PFSK-1 (cell line): ENCODE measurements around the gene XPO1. TPM values are rescaled to one million over a fixed set of nuclear protein-coding genes. Genes with fewer than 3 reads are reported as not detected.

ENCODE experiments used
- FOXP2 ChIP-seq: optimal IDR thresholded peaks from 2 replicates; pipeline ENCODE3; 2011; ENCODE audit warnings: borderline replicate concordance, control low read depth, inconsistent platforms; ENCODE audit not compliant: insufficient read depth; ENCODE audit errors: extremely low read length, extremely low read depth
- POLR2AphosphoS5 ChIP-seq: IDR thresholded peaks from 2 replicates; pipeline ENCODE4 v1.6.1; 2012; ENCODE audit warnings: low read depth, mild to moderate bottlenecking, control low read depth, low read length, moderate library complexity
- REST ChIP-seq, 2 experiments: IDR thresholded peaks; 2 replicates each; pipeline versions ENCODE4 v1.6.1 to v1.8.0; 2011 to 2012; ENCODE audit warnings: low read depth in 2 of 2, low read length in 2 of 2, control low read depth in 1 of 2, inconsistent platforms in 1 of 2, mild to moderate bottlenecking in 1 of 2, moderate library complexity in 1 of 2; ENCODE audit not compliant: insufficient read depth in 1 of 2
- SIN3A ChIP-seq: IDR thresholded peaks from 2 replicates; pipeline ENCODE4 v1.6.1; 2012; ENCODE audit warnings: mild to moderate bottlenecking, low read length, moderate library complexity, borderline replicate concordance; ENCODE audit not compliant: insufficient read depth
- TAF1 ChIP-seq: IDR thresholded peaks from 2 replicates; pipeline ENCODE4 v1.6.1; 2012; ENCODE audit warnings: low read length, control low read depth, borderline replicate concordance; ENCODE audit not compliant: insufficient read depth
- polyA plus RNA-seq: library from polyadenylated mRNA; unstranded; fragments of >200 nt; gene quantifications from one replicate; pipeline ENCODE4 v1.2.1, GENCODE V29; 2012; ENCODE audit warnings: low read depth, missing spikeins; ENCODE audit not compliant: insufficient read length

XPO1 gene
- 43.6 TPM for polyA plus RNA-seq

DNA sequence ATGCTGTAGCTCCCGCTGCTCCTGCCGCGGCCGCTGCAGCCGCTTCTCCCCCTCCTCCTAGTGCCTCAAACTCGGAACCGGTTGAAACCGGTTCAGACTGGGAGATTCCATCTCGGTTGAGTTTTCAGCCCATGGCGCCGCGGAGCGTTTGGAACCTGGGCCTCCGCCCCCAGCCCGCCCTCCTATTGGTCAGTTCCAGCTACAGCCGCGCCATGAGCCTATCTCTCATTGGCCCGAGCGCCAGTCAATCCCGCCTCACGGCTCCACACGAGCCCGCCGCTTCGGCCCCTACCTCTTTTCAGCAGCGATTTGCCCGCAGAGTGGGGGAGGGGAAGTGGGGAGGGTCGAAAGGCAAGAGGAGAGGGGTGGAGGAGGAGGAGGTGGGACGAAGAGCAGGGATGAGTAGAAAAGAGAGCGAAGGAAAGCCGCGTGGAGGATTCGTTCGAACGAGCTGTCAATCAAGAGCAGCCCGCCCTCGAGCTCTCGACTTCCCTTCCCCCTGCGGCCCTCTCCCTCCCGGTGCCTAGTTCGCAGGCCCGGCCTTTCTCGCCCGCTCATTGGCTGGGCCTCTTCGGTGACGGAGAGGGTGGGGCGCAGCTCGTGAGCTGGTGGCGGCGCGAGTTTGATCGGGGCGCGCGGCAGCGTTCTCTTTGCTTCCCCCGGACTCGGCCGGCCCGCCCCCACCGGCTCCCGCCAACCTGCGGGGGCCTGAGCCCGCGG lies at the start of gene XPO1:
Gene XPO1 (minus strand): TSS at position 157 of the 720 bp plus-strand sequence. CDS start 4,459 bp downstream, outside the sequence.
- TF ChIP-seq FOXP2 (peak; percentile 34), POLR2AphosphoS5 (peak; percentile 97), REST (IDR thresholded peaks at IDR 0.05; ENCODE audit: insufficient read depth in 1 of 2, low read depth in 2 of 2, low read length in 2 of 2) (no peak), SIN3A (no peak), TAF1 (peak; percentile 98; the same call in 1 of the 2 replicates)

GRCh38 chr2:61585383-61585782 lies 47.2 kb upstream of the XPO1 start:
- TF ChIP-seq REST (IDR thresholded peaks at IDR 0.05; ENCODE audit: insufficient read depth in 1 of 2, low read depth in 2 of 2, low read length in 2 of 2) (no peak), FOXP2 (no peak), TAF1 (no peak)

GRCh38 chr2:61582165-61582564 lies 44.0 kb upstream of the XPO1 start:
- TF ChIP-seq FOXP2 (no peak), SIN3A (no peak), TAF1 (no peak), REST (IDR thresholded peaks at IDR 0.05; ENCODE audit: insufficient read depth in 1 of 2, low read depth in 2 of 2, low read length in 2 of 2) (no peak), POLR2AphosphoS5 (no peak)

DNA sequence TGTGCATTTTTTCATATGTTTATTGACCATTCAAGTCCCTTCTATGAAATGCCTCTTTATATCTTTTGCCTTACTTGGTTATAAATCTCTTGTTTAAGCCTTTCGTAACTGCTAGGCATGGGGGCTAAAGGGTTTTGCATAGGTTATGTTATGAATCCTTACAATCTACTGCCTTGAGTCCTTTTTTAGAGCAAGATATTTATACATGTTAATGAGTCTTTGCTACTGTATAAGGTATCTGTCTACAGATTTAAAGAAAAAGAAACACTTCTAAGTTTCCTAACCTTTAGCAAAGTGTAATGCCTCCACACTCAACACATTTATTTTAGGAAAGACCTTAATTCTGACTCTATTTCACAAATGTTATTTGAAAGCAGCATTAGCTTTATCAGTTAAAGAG lies 43.6 kb upstream of the XPO1 start:
- no peak for TF ChIP-seq FOXP2
- TF ChIP-seq TAF1, result no peak
- TF ChIP-seq REST (IDR thresholded peaks at IDR 0.05; ENCODE audit: insufficient read depth in 1 of 2, low read depth in 2 of 2, low read length in 2 of 2), result no peak
- no peak for TF ChIP-seq POLR2AphosphoS5
- no peak for TF ChIP-seq SIN3A
